Stimulated activated CD4-positive, alpha-beta T cell treated with anti-CD3 and anti-CD28 coated beads, Interleukin-12 subunit alpha, Interleukin-12 subunit beta, amount 100 ng/mL, for 4 hours (primary cell): ENCODE measurements around the gene OSBPL1A.
A peak's percentile ranks its signal among the peaks of the same experiment; 100 is the strongest.

ENCODE experiments used
- DNase-seq: peaks from one replicate; pipeline ENCODE4 v3.0.0-alpha.2; 2020

Gene OSBPL1A

DNA sequence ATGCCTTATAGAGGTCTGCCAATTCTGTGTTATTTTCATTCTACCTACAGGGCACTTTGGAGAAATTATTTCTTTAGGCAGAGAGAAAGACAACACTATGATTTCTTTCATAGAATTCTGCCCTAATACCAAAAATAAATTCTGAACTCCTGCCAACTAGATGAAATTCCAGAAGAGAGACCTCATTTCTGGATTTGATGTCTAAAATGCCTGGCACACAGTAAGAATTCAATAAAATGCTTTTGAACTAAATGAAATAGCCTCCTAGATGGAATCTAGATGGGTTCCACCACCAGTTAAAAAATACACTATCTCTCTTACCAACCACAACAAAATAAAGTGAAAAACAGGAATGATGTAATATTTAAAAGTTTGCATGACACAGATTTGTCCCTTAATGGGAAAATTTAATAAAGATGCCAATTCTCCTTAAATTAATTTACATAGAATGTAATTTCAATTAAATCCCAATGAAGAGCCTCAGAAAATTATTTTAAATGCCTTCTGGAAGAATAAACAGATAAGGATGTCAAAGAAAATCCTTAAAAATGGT lies 75.0 kb downstream of the OSBPL1A start:
- no peak for DNase-seq

DNA sequence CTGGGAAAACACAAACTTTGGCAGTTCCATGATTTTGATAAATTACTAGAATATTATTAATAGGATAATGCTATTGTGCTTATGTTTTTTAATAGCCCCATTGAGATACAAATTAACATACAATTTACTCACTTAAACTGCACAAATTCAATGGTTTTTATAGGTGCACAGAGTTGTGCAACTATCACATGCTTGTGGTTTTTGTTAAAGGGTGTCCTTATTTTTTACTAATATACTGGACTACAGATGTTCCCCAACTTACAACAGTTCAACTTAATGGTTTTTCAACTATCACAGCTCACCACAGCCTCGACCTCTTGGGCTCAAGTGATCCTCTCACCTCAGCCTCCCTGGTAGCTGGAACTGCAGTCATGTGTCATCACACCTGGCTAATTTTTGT lies 76.6 kb downstream of the OSBPL1A start:
- no peak for DNase-seq

DNA sequence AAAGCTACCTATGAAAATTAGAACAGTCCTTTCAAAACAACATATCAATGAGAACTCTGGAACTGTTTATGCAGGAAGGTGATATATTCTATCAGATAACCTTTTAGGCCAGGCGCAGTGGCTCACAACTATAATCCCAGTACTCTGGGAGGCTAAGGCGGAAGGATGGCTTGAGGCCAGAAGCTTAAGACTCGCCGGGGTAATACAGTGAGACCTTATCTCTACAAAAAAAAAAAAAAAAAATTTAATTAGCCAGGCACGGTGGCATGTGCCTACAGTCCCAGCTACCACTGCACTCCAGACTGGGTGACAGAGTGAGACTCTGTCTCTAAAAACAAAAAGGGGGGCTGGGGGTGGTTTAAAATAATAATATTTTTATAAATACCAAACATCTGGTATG lies 77.9 kb downstream of the OSBPL1A start:
- DNase-seq = no peak

DNA sequence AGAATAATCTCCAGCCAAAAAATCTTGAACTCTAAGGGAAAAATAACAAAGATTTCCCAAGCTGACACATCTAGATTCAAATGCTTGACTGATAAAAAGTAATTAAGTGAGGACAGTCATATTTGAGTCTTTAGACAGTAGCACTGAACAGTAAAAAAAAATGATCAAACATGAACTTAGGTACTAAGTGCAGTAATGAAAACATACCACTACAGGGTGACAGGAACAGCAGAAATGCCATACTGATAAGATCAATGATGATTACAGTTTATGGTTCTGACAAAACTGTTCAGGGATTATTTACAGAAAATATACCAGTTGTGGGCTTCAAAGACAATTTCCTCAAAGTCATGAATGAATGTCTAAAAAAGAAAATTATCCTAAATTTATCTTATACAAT lies 80.3 kb downstream of the OSBPL1A start:
- DNase-seq = no peak

DNA sequence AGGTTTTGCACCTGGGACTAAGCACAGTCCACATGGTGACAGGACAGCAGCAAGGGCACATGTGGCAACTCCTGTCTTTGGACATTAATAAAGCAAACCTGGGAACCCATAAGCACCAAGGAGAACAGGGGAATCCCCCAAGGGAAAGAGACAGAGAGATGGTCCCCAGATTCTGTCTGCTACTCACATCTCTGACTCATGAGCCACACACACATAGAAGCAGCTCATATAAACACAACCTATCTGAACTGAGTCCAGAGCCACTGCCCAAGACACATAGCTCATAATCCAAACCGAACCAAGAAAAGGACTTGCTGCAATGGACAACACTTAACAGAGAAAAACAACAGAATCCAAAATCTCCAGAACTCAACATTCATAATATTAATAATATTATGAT lies 82.5 kb downstream of the OSBPL1A start:
- no peak for DNase-seq

DNA sequence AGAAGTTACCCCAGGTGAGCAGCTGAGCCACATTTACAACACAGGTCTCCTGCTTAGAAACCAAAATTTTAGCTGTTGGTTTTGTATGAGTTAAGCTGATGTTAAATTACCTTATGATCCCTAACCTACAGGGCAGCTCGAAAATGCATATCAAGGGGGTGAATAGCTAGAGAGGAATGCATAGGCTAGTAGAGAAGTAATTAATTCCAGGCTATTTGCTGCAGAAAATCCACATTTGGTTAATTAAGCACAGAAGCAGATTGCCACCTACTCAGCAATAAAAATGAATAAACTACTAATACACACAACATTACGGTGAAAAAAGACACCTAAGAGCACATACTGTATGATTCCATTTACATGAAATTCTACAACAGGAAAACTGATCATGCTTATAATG lies 91.4 kb downstream of the OSBPL1A start:
- no peak for DNase-seq

DNA sequence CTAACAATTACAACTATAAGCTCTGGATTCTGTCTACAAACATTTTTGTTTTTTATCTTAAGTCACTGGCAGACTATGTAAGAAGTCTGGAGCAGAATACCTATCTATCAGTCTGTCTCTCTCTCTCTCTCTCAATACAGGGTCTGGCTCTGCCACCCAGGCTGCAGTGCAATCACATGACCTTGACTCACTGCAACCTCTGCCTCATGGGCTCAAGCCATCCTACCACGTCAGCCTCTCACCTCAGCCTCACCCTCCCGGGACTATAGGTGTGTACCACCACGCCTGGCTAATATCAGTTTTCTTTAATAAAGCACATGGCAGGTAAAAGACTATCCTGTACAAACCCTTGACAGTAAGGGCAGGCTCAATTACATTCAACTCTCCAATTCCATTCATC lies 96.9 kb downstream of the OSBPL1A start:
- DNase-seq = no peak

DNA sequence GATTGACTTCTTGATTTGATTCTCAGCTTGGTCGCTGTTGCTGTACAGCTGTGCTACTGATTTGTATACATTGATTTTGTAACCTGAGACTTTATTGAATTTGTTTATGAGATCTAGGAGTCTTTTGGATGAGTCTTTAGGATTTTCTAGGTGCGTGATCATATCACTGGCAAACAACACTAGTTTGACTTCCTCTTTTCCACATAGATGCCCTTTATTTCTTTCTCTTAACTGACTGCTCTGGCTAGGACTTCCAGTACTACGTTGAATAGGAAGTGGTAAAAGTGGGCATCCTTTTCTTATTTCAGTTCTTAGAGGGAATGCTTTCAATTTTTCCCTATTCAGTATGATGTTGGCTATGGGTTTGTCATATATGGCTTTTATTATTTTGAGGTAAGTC lies 101.3 kb downstream of the OSBPL1A start:
- DNase-seq = no peak

DNA sequence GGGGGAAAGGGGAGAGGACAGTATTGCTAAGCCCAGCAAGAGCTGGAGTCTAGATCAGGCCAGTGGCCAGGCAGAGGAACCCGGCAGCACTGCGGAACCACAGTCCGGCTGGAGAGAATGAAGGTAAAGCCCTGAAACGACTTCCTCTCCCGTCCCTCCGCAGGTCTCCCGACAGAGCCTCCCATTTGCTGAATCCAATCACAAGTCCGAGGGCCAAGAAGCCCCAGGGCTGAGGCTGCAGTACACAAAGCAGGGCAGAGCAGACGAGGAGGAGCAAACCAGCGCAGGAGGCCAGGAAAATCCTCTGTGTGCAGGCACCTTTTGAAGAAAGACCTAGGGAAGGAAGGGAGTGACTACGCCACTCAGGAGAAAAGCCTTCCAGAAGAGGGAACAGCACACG lies 104.4 kb downstream of the OSBPL1A start:
- DNase-seq = no peak

DNA sequence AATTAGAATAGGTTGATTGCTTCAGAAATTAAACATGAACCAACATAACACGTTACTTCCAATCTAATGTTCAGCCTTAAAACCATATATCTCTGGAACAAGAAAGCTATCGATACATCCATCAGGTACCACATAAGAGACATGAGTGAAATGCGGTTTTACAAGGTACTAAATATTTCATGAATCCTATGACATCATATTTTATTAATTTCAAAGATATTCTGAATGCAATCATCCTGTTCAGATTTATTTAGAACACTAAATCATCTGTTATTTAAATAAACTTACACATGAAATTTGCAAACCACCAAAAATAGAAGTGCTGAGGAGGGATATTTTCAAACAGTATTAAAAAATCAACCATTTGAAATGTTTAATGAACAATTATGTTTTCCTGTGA lies 119.0 kb downstream of the OSBPL1A start:
- DNase-seq = no peak

DNA sequence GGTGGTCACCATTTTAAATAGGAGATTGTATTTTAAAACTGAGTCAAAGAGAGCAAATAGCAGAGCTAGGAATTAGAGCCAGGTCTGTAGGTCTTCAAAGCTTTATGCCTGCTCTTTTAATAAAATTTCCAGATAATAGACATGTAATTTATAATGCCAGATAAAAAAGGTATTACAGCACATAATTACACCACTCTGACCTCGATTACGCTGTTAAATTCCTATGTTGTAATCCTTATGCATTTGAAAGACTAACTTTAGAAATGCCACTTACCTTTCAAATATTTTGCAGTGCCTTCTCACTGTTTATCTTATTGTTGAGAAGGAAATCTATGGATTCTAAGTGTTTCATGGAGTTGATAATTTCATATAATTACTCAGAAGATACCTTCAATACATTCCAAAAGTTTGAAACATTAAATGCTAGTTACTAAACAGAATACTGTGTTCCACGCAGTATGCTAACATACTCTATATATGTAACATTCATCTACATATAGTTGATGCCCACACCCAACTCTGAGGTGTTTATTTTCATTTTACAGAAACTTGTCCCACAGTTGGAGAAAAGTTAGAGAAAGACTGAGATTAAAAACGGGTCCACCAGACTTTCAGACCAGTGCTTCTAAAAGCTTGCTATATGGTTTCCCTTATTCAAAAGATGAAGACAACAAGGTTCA lies 120.0 kb downstream of the OSBPL1A start:
- DNase-seq = no peak

DNA sequence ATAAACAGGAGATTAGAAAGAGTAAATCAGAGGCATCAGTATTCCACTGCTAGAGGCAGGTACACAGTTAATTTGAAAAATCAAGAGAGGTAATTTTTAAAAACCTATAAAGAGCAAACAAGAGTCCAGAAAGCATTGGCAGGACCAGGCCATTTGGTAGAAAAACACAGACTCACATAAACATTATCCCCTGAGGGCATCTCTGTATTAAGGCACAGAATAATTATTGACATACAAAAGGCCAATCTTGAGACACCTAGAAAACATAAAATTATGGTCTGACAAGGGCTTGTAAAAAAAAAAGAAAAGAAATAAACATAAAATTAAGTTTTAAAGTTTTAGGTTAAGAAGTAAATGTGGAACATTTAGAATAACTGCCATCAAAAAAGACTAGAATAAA lies 120.6 kb downstream of the OSBPL1A start:
- DNase-seq = no peak

DNA sequence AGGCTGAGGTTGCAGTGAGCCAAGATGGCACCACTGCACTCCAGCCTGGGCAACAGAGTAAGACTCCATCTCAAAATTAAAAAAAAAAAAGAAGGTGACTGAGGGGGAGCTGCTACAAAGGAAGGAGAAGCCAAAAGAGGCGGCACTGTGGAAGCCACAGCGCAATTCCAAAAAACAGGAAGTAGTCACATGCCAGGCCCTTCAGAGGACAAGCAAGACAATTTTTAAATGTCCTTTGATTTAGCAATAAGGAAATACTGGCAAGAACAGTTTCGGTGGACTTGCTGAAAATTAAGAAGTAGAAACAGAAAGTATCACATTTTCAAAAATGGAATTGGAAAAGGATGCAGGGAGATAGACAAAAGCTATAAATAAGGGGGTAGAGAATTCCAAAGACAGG lies 122.8 kb downstream of the OSBPL1A start:
- DNase-seq = no peak

DNA sequence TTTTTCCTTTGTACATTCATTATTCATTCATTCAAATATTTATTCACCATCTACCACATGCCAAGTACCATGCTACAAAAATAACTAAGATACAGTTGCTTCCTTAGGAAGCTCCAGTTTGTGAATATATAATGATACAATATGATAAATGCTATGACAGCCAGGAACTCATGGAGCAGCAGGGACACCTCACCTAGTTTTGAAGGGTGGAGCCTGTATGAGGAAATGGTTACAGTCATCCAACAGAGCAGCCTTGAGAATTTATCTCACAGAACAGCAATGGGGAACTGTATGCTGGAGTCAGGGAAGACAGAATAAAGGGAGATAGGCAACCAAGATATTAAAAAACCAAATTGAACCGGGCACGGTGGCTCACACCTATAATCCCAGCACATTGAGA lies 124.0 kb downstream of the OSBPL1A start:
- no peak for DNase-seq

DNA sequence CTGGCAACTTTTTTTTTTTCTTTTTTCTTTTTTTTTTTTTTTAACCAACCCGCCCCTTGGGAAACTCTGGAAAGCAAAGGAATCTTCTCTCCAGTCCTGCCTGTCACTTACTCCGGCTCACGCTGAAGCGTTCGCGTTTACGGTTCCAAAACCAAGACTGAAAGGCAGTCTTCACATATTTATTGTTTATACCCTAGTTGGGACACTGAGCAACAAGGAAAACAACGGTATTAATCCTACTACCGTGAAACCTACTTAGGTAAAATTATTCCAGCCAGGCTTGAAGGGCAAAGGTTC lies 125.4 kb downstream of the OSBPL1A start:
- DNase-seq = no peak

DNA sequence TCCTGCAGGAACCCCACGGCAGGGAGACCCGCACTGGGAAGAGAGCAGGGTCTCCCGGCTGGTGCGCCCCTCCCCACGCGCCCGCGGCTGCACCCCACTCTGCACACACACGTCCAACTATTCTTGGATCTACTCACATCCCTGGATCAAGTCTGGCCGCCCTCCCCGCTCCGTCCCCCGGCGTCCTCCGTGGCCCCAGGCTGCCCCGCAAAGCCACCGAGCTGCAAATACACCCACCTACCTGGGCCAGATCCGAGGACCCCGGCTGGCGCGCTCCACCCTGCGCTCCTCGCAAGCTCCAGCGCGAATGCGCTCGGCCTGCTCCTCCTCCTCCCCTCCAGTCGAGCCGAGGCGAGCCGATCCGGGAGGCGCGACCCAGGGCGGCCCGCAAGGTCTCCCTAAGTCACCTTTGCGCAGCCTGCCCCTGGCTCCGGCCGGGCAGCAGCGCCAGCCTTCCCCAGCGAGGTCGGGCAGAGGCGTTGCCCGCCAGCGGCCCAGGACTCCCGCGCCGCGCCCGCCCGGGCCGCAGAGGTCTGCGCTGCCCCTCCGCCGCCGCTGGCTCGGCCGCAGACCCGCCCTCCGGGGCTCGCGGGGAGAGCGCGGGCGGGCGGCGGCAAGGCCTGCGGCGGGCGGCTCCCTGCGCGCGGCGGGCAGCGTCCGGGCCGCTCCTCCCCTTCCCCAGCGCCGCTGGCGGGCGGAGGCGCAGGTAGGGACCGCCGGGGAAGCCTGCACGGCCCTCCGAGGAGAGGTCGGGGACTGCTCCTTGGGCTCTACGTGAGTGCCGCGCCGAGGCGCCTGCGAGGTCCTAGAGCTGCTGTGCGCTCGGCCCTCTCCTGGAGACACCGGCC lies 126.0 kb downstream of the OSBPL1A start:
- DNase-seq = peak; percentile 2

DNA sequence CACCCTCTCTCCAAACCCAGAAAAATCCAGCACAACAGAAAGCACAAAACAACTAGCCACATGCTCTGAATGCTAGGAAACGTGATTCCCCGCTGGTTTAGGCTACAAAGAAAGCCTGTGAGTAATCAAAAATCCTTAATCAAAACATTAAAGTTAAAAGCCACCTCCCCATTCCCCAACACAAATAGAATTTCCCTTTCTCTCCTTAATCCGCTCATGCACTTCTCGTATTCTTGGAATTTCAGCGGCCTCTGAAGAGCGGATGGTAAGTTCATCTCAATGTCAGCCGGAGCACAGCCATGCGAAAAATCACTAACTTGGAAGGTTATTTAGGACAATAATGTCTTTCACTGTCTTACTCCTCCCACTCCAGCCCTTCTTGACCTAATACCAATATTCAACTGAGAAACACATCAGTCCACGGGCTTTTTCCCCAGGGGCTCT lies 126.7 kb downstream of the OSBPL1A start:
- no peak for DNase-seq

DNA sequence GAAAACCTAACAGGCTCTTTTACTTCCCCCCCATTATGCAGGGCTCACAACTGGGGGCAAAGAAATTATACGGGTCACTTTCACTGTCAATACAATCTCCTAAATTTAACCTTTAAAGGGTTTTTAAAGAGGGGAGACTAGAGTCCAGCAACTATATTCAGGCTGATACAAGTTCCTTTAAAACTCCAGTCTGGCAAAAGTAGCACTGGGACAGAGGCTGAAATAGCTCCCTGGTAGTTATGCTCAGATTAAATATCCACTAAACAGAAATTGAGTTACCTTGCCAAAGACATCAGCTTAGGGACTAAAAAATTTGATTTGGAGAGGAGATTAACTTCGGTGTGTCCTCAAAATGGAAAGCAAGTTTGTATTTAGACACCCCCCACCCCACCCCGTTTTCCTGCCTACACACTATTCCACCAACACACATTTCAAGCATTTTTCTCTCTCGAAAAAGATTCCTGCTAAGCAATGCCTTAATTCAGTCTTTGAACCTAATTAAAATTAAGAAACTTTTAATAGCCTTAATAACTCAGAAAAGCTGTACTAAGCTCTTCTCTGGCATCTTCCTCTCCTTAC lies 127.2 kb downstream of the OSBPL1A start:
- DNase-seq = no peak

DNA sequence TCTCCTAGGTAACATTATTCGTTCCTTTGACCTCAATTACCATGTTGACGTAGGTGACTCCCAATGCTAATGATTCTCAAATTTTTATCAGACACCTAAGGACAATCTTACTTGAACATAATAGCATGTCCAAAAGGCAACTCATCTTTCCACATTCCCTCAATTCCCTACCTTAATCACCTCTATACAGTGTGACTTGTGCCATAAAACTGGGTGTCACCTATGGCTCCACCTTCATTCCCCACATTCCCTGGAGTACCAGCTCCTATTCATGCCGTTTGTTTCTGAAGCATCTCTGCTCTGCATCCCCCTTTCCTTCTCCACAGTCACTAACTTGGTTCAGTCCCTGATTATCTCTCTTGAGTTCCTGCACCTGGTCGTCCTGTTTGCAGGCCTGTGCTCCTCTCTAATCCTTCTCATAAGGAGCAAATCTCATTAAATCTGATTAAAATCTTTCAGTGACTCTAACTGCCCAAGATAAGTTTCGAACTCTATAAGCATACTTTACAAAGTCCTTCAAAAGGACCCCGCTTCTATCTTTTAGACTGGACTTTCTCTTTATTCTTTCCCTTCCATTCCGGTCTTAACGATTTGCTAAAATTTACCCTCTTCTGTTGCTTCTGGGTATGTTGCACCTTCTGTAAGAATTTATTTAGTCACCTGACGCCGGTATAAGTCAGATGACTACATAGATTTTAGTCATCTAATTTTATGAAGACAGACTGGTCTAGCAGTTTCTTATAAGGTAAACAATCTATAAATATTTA lies 128.7 kb downstream of the OSBPL1A start:
- no peak for DNase-seq

DNA sequence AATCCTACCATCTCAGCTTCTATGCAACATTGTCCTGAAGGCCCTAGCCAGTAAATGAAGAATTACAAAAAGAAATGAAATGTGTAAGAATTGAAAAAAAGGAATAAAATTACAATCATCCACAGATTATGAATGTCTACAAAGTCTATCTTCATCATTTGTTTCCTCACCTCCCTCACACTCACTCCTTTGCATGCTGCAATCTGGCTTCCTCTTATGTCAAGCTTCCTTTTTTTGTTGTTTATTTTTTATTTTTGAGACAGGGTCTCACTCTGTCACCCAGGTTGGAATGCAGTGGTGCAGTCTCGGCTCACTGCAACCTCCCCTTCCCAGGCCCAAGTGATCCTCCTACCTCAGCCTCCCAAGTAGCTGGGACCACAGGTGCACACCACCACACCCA lies 129.7 kb downstream of the OSBPL1A start:
- DNase-seq = no peak

DNA sequence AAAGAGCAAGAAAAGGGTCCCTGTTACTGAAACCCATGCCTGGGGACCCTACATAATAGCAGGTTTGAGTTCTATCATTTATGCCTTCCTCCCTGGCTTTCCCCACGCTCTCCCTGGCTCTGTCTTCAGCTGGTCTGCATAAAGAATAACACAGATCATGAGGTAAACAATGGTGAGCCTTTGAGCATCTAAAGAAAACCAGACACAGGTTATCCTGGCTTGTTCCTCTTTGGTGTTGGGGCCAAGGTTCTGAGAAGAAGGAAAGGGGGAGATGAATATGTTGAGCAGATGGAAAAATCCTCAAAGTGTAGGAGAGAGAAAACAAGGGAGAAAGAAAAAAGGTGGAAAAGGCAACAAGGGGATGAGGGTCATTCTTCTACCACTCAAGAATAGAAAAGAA lies 131.5 kb downstream of the OSBPL1A start:
- DNase-seq = no peak

DNA sequence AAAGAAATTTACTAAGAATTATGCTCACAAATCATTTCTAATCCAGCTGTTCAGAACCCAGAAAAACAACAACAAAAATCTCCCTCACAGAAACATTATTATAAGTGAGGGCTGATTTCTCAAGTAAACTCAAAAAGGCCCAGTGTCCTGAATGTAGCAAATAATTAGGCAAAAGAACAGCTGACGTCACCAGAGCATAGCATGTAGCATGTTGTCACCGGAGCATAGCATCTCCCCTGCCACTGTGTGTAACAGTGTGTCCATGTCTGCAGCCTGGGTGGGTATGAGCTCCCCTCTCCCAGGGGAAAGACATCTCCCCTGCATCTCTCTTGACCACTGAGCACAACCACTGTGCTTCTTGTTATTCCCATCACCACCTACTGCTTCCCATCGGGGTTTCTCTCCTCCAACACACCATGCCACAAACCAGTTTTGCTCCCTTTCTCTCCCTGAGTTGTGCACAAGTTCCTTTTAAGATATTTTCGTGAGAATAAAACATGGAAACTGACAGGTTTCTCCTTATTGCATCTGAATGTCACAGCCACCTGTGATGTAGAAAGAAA lies 132.0 kb downstream of the OSBPL1A start:
- no peak for DNase-seq

DNA sequence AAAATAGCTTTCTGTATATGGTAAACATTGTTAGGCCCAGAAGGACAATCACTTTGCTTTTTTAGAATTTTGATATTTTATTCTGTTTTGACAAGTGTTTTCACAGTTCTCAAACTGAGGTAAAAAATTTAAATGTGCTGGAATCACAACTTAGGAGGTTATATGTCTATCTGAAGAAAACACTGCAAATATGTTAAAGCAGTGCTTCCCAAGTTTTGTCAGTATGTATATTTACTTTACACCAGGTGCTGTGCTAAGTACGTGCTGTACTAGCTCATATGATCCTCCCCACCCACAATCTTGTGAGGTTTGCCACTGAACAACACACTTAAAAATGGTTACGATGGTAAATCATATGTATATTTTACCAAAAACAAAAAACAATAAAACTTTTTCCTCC lies 134.6 kb downstream of the OSBPL1A start:
- no peak for DNase-seq
